CD1c-positive myeloid dendritic cell (primary cell): ENCODE data around the gene BEGAIN.
"Not testable (repeated sequence)": the region's sequence is repeated elsewhere in the genome, so short reads cannot be mapped to it uniquely, and the experiment has no call there.

Experiments
- DNase-seq: peaks from one replicate; pipeline ENCODE4 v3.0.0-alpha.2; 2016; ENCODE audit errors: extremely low spot score

Gene BEGAIN

GRCh38 chr14:100523131-100523842 is 63.9 kb downstream of the BEGAIN start:
- DNase-seq, result no peak

DNA sequence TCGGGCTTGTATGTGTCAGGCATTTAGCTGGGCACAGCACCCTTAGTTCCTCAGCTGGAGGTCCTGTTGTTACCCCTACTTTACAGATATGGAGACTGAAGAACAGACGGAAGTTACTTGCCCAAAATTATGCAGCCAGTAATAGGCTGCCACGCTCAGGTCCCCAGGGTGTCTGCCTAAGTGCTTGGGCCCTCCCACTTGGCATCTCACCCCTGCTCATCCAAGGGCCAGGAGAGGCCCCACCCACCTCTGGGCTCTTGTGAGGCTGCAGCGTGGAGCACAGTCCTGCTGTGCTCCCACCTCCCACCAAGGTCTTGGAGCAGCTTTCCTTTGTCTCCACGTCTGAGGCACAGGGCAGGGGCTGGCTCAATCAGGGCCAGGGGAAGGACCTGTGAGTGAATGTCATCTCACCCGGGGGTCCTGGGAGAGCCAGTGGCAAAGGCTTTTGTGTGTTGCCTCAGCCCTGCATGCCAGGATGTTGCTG is 64.6 kb downstream of the BEGAIN start:
- no peak for DNase-seq

- DNase-seq, result not testable (repeated sequence)
These were observed 81.2 kb downstream of the BEGAIN start for GRCh38 chr14:100506053-100506452.

DNA sequence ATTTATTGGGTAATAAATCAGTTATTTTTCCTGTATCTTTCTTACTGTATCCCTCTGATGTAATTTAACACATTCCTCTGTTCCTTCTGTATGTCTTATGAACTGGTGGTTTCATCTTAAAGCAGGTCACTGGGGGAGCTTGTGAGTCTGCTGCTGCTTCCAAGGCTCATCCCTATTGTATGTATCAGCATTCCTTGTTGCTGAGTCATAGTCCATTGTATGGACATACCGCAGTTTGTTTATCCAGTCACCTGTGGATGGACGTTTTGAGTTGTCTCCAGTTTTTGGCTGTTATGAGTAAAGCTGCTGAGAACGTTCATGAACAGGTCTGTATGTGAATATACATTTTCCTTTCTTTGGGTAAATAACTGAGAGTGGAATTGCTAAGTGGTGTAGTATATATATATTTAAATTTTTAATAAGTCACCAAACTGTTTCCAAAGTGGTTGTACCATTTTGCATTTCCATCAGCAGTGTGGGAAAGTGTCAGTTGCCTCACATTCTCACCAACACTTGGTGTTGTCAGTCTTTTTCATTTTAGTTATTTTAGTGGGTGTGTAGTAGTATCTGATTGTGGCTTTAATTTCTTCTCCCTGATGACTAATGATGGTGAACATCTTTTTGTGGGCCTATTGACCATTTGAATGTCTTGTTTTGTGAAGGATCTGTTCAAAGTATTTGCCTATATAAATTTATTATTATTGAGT is 82.7 kb downstream of the BEGAIN start:
- DNase-seq, result no peak

GRCh38 chr14:100503251-100503650 is 84.0 kb downstream of the BEGAIN start:
- DNase-seq, result no peak

DNA sequence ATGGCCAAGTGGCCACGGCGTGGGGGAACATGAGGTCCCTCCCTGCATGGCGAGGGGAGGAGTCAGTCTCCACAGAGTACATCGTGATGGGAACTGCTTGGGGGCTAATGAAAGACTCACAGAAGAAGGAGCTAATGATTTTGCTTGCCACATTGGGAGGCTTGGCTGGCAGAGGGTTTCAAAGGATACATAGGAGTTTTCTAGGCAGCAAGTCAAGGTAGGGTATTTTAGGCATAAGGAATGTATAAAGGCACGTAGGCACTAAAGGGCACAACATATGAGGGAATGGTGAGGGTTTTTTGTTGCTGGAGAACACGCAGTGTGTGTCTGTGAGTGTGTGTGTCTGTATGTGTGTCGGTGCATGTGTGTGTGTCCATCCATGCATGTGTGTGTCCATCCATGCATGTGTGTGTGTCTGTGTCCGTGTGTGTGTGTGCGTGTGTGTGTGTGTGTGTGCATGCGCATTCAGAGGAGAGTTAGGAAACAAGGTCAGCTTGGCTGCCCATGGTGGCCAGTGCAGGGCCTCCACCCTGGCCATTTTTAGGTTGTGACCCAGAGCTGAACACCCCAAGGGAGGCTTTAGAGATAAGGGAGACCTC is 84.5 kb downstream of the BEGAIN start:
- no peak for DNase-seq

- no peak for DNase-seq
These were observed 87.1 kb downstream of the BEGAIN start for GRCh38 chr14:100500128-100500527.

- no peak for DNase-seq
These were observed 89.1 kb downstream of the BEGAIN start for GRCh38 chr14:100498068-100498467.

DNA sequence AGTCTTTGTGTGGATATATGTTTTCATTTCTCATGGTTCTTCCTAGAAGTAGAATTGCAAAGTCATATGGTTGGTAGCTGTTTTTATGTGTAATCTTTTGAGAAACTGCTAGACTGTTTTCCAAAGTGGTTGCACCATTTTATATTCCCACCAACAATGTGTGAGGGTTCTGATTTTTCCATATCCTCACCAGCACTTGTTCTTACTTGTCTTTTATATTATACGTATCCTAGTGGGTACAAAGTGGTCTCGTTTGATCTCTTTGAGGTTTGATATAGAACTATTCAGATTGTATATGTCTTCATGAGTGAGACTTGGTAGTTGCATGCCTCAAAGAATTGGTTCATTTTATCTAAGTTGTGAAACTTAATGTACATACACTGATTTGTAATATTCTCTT is 91.3 kb downstream of the BEGAIN start:
- DNase-seq, result no peak

- DNase-seq, result no peak
These were observed 92.6 kb downstream of the BEGAIN start for GRCh38 chr14:100494645-100495044.

DNA sequence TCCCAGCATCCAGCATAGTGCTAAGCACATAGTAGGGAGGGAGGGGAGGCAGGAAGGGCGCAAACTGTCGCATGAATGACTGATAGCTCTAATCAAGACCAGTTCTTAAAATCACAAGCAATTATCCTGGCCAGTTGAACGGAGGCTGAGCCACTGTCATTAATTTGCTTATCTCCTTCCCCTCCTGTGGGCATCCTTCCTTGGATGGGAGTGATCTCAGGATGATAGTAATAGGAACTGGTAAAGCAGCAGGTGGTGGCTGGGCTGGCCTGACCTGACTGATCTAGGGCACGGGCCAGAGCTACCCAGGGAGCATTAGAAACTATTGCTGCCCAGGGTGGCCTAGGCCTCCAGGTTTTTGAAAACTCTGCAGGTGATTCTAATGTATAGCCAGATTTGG is 97.0 kb downstream of the BEGAIN start:
- no peak for DNase-seq

GRCh38 chr14:100488057-100488456 is 99.2 kb downstream of the BEGAIN start:
- DNase-seq, result no peak

- DNase-seq, result no peak
These were observed 99.9 kb downstream of the BEGAIN start for GRCh38 chr14:100487304-100487703.
